Astrocyte (in vitro differentiated cells and primary cell): ENCODE results near the gene CSMD2.

Source experiments
- CTCF ChIP-seq: IDR thresholded peaks from 2 replicates; pipeline ENCODE4 v1.5.1; 2011; ENCODE audit warnings: low read depth, mild to moderate bottlenecking, inconsistent platforms, low read length, moderate library complexity; ENCODE audit not compliant: insufficient read depth
- EZH2 ChIP-seq: IDR thresholded peaks from 2 replicates; pipeline ENCODE4 v1.6.1; 2012; ENCODE audit warnings: mild to moderate bottlenecking, low read length, inconsistent platforms; ENCODE audit not compliant: insufficient read depth

GRCh38 chr1:33784876-33785275, 380.2 kb downstream of the CSMD2 start:
- TF ChIP-seq CTCF (no peak), EZH2 (no peak)
